Endometrium (tissue), 2 donors: ENCODE measurements around the gene PPP1R18.

Source experiments
- FAIRE-seq: peaks from 2 replicates; lab custom pipeline; 2012; peaks lifted over from hg19 to GRCh38; lab: Jason Lieb, UNC
- donor health status: control.
- donor health status: control.

The PPP1R18 gene

GRCh38 chr6:30689022-30689865 is 2.8 kb upstream of the PPP1R18 start:
- FAIRE-seq: no peak

DNA sequence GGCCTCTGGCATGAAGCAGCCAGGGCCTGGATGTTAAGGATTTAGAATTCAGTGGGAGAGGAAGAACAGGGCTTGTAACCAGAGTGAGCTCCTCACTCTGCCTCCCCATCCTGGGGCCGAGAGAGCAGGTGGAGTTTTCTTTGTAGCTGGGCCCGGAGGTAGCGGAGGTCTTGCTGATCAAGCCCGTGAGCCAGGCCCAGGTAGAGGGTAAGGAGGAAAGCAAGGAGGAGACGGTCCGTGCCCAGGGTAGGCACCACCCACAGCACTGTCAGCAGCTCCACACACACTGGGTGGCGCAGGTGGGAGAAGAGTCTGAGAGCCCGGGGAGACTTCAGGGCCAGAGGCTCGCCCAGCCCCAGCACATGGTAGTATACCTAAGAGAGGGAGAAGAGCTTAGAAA is 2.1 kb upstream of the PPP1R18 start:
- no peak for FAIRE-seq

DNA sequence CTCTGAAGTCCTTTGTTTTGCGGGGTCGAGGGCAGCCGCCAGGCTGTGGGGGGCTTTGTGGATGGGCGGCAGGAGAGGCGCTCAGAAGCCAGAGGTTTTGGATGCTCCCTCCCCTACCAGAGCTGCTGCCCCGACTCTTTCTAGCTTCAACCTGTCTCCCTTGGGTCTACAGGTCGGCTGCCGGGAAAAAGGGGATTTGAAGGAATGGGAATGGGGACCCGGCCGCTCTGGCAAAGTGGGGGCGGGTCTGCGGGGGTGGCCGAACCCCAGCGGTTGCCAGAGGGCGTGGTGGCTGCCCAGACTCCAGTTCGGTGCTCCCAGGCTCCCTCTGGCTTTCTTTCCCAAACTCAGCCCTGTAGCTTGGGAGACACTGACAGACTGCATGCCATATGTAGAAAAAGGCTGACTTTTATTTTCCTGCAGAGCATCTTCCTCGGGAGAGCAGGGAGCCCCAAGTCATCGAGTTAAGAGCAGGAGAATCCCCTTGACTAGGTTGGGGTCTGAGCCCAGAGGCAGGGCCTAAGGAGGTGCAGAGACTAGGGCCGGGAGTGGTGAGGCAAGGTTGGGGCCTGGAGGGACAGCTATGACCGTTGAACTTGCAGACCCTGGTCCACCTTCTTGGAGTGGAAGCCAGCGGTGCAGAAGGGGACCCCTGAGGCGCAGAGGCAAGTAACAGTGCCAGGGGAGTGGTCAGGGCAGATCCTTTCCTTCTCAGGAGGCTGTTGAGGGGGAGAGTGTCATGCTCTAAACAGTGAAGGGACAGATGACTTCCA is 1.4 kb upstream of the PPP1R18 start:
- FAIRE-seq: no peak

- FAIRE-seq: no peak
Measured at GRCh38 chr6:30686908-30687658, 638 bp upstream of the PPP1R18 start.

DNA sequence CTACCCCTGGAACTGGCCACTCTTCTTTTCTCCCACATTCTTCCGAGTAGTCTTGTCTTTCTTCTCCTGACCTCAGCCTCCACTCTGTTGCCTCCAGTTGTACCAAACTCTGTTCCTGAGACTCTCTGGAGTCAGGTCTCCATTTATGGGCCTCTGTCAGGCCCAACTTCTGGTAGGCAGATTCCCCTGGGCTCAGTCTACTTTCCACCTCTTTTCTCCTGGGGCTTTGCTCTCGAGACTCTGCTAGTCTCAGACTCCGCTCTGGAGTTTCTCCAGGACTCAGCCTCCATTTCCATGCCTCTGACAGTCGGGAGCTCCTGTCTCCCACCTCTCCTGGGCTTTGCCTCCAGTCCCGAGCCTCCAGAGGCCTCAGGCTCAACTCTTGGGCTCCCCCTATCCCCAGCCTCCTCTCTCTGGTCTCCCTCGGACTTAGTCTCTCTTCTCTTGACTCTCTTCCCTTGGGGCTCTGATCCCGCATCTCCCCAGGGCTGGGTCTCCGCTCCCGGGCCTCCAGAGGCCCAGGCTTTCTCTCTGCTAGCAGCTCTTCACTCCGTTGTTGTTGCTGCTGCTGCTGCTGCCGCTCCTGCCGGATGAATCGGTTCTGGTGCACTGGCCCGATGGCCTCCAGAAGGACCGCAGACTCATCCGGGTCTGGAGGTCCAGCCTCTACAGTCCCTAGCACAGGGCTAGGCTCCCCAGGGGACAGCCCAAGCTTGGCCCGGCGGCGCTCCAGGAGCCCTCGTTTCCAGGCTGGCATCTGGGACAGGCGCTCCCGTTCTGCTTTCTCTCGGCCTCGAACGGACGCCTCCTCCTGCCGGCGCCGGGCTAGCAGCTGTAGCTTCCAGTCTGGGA is 1.1 kb downstream of the PPP1R18 start:
- no peak for FAIRE-seq

- FAIRE-seq: no peak
Measured at GRCh38 chr6:30684386-30685156, 1.9 kb downstream of the PPP1R18 start.

GRCh38 chr6:30683980-30684338 is 2.5 kb downstream of the PPP1R18 start:
- FAIRE-seq: no peak

GRCh38 chr6:30683183-30683979 is 3.1 kb downstream of the PPP1R18 start:
- FAIRE-seq: no peak

GRCh38 chr6:30682143-30683117 is 4.0 kb downstream of the PPP1R18 start:
- no peak for FAIRE-seq

GRCh38 chr6:30681766-30682142 is 4.7 kb downstream of the PPP1R18 start:
- no peak for FAIRE-seq

DNA sequence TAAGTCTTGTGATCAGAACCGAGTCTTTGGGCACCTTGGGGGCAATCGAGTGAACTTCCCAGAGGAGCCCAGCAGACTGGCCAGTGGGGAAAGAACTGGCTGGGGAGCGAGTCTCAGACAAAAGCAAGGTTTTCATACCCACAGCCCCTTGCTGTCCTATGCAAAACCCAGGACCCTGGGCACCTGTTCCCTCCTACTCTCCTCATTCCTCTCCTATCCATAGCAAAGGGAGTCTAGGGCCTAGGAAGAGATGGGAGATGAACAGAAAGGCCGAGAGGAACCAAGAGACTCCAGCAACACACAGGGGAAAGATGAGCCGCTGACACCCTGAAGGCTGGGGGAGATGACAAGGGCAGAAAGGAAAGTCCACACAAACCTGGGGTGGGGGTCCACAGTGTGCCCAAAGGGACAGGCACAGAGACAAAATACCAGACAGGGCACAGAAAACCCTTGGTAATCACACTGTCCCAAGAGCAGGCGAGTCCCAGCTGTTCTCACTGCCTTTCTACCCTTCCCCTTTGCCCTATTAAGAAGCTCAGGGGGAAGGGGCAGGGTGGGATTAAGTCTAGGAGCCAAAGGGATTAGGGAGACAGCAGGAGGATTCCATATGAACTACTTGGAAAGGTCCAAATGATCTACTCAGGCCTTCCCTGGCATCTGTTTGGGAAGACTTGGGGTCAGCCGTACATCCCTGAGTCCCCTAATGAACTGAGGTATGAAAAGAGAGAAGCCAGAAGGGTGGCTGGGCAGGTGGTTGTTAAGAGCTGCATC is 6.5 kb downstream of the PPP1R18 start:
- FAIRE-seq: no peak

DNA sequence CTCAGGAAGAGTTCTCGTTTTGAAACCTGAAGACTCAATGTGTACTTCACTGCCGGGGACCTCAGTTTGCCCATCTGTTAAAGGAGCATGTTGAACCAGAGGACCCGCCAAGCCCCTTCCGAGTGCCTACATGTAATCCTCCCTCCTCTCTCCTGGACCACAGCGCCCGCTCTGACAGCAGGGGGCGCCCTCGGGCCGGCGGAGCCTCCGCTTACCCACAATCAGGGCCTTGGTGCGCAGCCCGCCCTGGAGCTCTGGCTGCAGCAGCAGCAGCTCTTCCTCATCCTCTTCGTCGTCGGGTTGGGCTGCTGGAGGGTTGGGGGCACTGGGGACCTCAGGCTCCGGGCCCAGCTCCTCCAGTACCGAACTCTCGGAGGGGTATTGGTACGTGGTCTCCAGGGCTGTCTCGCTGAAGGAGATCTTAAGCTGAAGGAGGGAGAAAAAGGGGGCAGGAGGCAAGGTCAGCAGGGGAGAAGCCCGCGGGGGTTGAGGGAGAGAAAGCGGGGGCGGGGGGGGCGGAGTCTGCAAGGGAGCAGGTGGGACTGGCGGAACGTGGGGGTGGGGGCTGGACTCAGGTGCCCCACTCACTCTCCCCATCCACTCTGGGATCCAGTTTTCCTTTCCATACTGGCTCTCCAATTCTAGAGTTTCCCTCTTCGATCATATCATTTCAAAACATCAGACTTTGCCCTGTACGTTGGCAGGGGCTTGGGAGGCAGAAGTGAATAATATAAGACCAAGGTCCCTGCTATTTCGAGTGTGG is 7.3 kb downstream of the PPP1R18 start:
- FAIRE-seq: no peak

DNA sequence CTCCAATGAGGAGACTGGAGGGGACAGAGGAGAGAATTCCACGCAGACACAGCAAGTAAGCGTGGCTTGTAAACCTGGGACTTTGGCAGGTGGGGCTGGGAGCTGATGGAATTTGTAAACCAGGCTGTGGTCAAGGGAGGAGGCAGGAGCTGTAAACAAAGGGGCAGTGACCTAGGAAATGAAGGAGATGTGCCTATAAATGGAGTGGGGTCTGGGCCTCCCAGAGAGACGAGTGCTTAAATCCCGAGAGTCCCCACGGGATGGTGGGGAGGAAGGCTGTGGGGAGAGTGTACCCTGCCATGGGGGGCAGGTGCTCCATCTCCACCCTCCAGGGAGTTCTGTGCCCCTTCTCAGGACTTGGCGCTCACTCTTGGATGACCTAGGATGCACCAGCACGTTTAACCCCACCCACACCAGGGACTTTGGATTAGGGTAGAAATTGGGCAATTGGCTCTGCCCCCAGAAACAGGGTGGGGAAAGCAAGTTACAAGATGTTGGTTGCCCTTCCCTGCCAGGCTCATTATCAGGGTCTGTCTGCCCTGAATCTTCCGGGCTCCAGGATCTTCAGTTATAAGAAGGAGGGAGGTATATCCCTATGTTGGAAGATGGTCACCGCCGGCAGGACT is 9.7 kb downstream of the PPP1R18 start:
- no peak for FAIRE-seq

- FAIRE-seq: peak; percentile 94
Measured at GRCh38 chr6:30672445-30673253, 13.8 kb downstream of the PPP1R18 start, which contains the start of gene DHX16. TSS of gene DHX16 (minus strand) at chr6:30673006. CDS start at chr6:30672841, 165 bp downstream.

DNA sequence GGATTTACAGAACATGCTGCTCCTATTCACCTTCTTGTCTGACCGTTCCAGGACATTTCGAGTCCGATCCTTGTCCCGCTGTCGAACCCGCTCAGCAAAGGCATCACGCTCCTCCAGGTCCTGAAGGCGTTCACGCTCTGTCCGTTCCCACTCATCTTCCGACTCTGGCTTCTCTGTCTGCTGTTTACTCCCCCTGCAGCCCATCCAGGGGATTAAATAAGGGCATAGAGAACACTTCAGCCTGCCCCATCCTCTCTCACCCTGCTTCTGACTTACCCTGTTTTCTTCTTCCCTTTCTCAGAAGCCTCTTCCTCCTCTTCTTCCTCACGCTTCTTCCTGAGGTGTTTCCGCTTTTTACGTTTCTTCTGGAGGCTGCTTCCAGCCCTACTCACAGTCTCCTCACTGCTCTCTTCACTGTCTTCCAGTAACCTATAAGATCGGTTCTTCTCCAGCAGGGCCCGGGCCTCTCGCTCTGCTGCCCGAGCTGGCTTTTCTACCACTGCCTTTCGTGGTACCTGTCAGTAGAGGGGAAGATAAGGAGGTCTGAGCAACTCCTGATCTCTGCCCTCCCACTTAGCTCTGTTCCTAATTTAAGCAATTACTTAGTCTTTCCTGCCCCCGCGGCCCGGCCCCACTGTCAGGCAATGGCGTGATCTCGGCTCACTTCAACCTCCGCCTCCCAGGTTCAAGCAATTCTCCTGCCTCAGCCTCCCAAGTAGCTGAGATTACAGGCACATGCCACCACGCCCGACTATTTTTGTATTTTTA is 15.5 kb downstream of the PPP1R18 start:
- FAIRE-seq: no peak
